Rectal smooth muscle tissue (tissue), 1 donor: Measurements from ENCODE around the gene CNBD2.
"Not testable (repeated sequence)": the region's sequence is repeated elsewhere in the genome, so short reads cannot be mapped to it uniquely, and the experiment has no call there.

ENCODE experiments used
- H3K27ac ChIP-seq: one replicate; pipeline ENCODE4 v1.7.0; 2013; ENCODE audit warnings: low read depth, low read length, inconsistent platforms
- H3K27me3 ChIP-seq: one replicate; pipeline ENCODE4 v1.7.0; 2013; ENCODE audit warnings: low read length; ENCODE audit not compliant: control insufficient read depth, insufficient read depth
- H3K36me3 ChIP-seq: one replicate; pipeline ENCODE4 v1.7.0; 2013; ENCODE audit warnings: low read length; ENCODE audit not compliant: control insufficient read depth, insufficient read depth
- H3K4me1 ChIP-seq: one replicate; pipeline ENCODE4 v1.7.0; 2013; ENCODE audit warnings: low read length; ENCODE audit not compliant: control insufficient read depth, insufficient read depth
- H3K4me3 ChIP-seq: one replicate; pipeline ENCODE4 v1.7.0; 2013; ENCODE audit warnings: low read length
- H3K9ac ChIP-seq: one replicate; pipeline ENCODE4 v1.7.0; 2013; ENCODE audit warnings: low read length

Gene CNBD2

DNA sequence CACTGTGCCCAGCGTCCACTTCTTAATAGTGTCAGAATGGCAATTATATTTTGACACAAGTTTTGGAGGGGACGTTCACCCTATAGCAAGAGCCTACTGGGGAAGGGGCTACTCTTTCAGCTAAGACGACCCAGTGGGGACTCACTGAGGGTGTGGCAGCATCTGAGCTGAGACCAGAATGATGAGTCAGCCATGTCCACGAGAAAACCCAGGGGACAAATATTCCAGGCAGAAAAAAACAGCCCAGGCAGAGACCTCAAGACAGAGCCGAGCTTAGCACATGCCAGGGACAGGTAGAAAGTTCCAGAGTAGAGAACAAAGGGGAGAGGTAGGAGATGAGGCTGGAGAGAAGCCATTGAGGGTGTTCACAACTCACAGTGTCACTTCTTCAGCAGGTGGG, 11.2 kb downstream of the CNBD2 start:
- H3K4me1 ChIP-seq, result no peaks in the 10 kb centered on the region
- H3K36me3 ChIP-seq, result no peaks in the 10 kb centered on the region
- H3K9ac ChIP-seq, result no peak overlapping the region
- H3K4me3 ChIP-seq, result no peak overlapping the region
- no peak overlapping the region for H3K27ac ChIP-seq
- no peaks in the 10 kb centered on the region for H3K27me3 ChIP-seq

DNA sequence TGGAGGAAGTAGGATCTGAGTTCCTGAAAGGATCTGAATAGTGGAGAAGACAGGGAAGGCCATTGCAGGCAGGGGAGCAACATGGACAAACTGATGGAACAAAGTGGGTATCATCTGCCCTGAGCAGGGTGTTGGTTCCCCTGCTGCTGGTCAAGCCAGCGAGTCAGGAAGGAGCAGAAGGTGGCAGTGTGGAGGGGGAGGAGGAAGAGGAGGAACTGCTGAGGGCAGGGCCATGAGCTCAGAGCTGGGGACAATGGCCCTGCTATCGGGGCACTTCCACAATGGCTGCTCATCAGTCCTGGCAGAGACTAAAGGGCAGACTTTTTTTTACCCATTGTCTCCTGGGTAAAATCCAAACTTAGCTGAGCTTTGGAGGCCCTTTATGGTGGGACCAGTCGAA, 13.6 kb downstream of the CNBD2 start:
- Histone ChIP-seq H3K27me3 (no peaks in the 10 kb centered on the region), H3K36me3 (no peaks in the 10 kb centered on the region), H3K27ac (no peak overlapping the region), H3K4me3 (no peak overlapping the region), H3K9ac (no peak overlapping the region), H3K4me1 (no peaks in the 10 kb centered on the region)

DNA sequence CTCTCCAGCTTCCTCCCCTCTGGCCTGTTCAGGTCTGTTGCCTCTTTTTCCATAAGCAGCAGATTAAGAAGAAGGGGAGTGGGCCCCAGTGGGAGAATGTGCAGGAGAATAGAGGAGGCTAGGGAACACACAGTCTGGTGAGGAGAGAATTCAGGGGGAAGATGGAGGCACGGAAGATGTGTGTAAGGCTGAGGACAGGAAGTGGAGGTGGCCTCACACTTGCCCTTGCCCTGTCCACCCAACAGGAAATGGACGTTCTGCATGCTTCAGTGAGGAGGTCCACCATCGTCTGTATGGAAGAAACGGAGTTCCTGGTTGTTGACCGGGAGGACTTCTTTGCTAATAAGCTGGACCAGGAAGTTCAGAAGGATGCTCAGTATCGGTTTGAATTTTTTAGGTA, 16.0 kb downstream of the CNBD2 start:
- Histone ChIP-seq H3K4me1 (no peaks in the 10 kb centered on the region), H3K27me3 (no peaks in the 10 kb centered on the region), H3K36me3 (no peaks in the 10 kb centered on the region), H3K4me3 (no peak overlapping the region), H3K9ac (no peak overlapping the region), H3K27ac (no peak overlapping the region)

DNA sequence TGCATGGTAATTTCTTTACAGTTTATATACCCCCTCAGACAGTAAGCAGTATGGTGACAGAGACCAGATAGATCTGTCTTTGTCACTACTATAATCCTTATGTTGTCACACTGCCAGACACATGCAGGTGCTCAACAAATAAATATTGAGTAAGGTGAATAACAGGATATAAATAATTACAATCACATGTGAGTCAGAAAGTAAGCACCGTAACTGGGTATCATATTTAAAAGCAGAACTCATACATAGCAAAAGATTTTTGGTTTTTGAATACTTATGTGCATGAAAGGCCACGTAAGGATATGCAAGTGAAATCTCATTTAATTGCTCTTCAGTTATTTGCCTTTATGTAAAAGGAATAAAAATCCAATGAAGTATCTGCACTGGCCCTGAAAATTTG, 17.4 kb downstream of the CNBD2 start:
- H3K4me1 ChIP-seq, result no peaks in the 10 kb centered on the region
- no peaks in the 10 kb centered on the region for H3K36me3 ChIP-seq
- no peak overlapping the region for H3K9ac ChIP-seq
- H3K27me3 ChIP-seq, result no peaks in the 10 kb centered on the region
- H3K27ac ChIP-seq, result no peak overlapping the region
- no peak overlapping the region for H3K4me3 ChIP-seq

DNA sequence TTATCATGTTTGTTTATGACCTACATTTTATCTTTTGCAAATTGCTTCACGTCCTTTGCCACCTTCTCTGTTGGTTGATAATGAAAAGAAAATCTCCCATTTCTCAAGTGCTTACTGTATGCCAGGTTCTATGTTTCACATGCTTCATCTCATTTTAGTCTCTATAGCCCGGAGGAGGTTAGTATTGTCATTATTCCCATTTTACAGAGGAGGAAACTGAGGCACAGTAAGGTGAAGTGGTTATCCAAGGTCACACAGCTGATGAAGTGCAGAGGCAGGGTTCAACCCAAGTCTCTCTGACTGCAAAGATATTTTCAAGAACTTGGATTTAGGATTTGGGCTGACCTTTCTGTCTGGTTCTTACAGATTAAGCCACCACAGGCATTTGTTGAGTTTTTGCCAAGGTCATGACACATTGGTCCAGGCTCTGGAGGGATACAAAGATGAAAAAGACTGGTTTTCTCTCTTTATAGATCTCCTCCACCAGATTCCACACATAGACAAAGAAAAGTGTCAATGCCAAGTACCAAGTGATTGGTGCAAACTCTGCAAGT, 20.6 kb downstream of the CNBD2 start:
- H3K27me3 ChIP-seq, result no peaks in the 10 kb centered on the region
- no peaks in the 10 kb centered on the region for H3K36me3 ChIP-seq
- no peak overlapping the region for H3K9ac ChIP-seq
- no peaks in the 10 kb centered on the region for H3K4me1 ChIP-seq
- no peak overlapping the region for H3K27ac ChIP-seq
- H3K4me3 ChIP-seq, result no peak overlapping the region

DNA sequence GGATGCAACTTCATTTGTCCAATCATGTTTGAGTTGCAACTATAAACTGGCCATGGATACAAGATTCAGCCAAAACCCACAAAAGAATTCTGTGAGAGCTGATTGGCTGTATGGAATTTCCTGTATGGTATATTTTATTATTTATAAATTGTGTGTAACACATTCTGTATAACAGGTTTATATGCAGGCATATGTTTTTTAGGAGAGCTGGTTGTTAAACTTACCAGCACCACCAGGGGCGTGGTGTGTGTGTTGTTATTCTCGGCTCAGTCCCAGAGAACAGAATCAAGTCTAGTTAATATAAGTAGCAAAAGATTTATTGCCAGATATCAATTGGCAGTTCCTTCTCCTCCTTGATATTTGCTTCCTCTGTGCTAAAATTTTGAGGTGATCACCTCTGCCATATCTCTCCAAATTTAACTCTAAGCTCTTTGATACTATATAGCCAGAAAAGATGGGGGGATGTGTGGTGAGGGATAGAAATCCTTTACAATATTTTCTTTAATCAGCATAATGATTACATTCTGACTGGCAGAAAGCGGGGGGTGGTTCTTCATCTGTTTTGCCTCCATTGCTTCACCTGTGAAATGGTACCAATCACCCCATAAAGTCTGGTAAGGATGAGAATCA, 22.9 kb downstream of the CNBD2 start:
- H3K27ac ChIP-seq, result no peak overlapping the region
- no peak overlapping the region for H3K4me3 ChIP-seq
- H3K9ac ChIP-seq, result no peak overlapping the region
- no peaks in the 10 kb centered on the region for H3K36me3 ChIP-seq
- no peaks in the 10 kb centered on the region for H3K4me1 ChIP-seq
- no peaks in the 10 kb centered on the region for H3K27me3 ChIP-seq

- Histone ChIP-seq H3K36me3 (no peaks in the 10 kb centered on the region), H3K9ac (no peak overlapping the region), H3K4me1 (no peaks in the 10 kb centered on the region), H3K27ac (no peak overlapping the region), H3K4me3 (no peak overlapping the region), H3K27me3 (no peaks in the 10 kb centered on the region)
Measured at GRCh38 chr20:35992713-35993335, 24.4 kb downstream of the CNBD2 start.

- Histone ChIP-seq H3K36me3 (no peaks in the 10 kb centered on the region), H3K4me1 (no peaks in the 10 kb centered on the region), H3K27me3 (no peaks in the 10 kb centered on the region), H3K27ac (no peak overlapping the region), H3K4me3 (no peak overlapping the region), H3K9ac (no peak overlapping the region)
Measured at GRCh38 chr20:35994994-35995453, 26.6 kb downstream of the CNBD2 start.

DNA sequence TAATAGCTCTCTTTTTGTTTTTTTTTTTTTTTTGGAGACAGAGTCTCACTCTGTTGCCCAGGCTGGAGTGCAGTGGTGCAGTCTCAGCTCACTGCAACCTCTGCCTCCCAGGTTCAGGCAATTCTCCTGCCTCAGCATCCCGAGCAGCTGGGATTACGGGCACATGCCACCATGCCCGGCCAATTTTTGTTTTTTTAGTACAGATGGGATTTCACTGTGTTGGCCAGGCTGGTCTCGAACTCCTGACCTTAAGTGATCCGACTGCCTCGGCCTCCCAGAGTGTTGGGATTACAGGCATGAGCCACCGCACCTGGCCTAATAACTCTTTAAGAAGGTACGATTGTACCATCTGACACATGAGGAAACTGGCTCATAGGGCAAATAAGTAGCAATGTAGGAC, 28.1 kb downstream of the CNBD2 start:
- not testable (repeated sequence) for H3K27me3 ChIP-seq, H3K4me1 ChIP-seq, H3K27ac ChIP-seq, H3K4me3 ChIP-seq, H3K36me3 ChIP-seq, H3K9ac ChIP-seq

- not testable (repeated sequence) for H3K36me3 ChIP-seq, H3K9ac ChIP-seq, H3K27ac ChIP-seq, H3K27me3 ChIP-seq, H3K4me1 ChIP-seq, H3K4me3 ChIP-seq
Measured at GRCh38 chr20:36001331-36001730, 32.9 kb downstream of the CNBD2 start.

DNA sequence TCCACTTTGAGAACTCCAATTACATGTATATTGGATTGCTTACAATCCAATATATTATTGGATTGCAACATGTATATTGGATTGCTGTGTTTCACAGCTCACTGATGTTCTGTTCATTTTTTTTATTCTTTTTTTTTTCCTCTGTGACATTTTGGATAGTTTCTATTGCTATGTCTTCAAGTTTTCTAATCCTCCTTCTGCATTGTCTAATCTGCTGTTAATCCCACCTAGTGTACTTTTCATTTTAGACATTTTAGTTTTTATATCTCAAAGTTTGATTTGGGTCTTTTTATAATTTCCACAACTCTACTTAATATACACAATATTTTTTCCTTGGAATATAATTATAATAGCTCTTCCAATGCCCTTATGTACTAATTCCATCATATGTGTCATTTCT, 34.5 kb downstream of the CNBD2 start:
- no peaks in the 10 kb centered on the region for H3K27me3 ChIP-seq
- H3K36me3 ChIP-seq, result no peaks in the 10 kb centered on the region
- H3K27ac ChIP-seq, result no peak overlapping the region
- H3K9ac ChIP-seq, result no peak overlapping the region
- H3K4me3 ChIP-seq, result no peak overlapping the region
- H3K4me1 ChIP-seq, result no peaks in the 10 kb centered on the region

- no peak overlapping the region for H3K27ac ChIP-seq
- no peaks in the 10 kb centered on the region for H3K36me3 ChIP-seq
- H3K4me1 ChIP-seq, result no peaks in the 10 kb centered on the region
- H3K4me3 ChIP-seq, result no peak overlapping the region
- no peak overlapping the region for H3K9ac ChIP-seq
- H3K27me3 ChIP-seq, result no peaks in the 10 kb centered on the region
Measured at GRCh38 chr20:36004045-36004444, 35.7 kb downstream of the CNBD2 start.

DNA sequence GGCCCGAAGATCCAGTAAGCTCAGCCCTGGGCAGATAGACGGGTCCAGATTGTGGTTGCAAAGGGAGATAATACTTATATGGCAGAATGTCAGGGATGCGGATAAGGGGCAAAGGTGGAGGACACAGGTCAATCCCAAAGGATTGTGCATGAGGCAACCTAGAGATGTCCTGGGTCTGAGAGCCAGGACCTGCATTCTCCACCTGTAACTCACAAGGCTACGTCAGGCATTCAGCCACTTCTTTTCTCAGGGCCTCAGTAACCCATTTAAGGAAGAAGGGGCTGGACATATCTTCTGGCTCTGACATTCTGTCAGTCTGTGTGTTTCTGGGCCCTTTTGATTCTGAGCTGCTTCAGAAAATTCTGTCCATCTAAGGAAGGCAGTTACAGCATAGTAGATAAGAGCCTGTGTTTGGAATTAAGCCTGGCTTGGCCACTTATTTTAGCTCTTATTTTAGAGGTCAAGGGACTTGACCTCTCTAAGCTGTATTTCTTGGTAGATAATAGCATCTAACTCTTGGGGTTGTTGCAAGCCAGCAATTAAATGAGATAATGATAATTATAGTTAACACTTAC, 40.2 kb downstream of the CNBD2 start:
- no peaks in the 10 kb centered on the region for H3K36me3 ChIP-seq
- no peak overlapping the region for H3K9ac ChIP-seq
- H3K27me3 ChIP-seq, result no peaks in the 10 kb centered on the region
- no peaks in the 10 kb centered on the region for H3K4me1 ChIP-seq
- no peak overlapping the region for H3K4me3 ChIP-seq
- no peak overlapping the region for H3K27ac ChIP-seq
